Measurements from ENCODE around the gene MAP7. TPM values are rescaled to one million over a fixed set of nuclear protein-coding genes. Genes with fewer than 3 reads are reported as not detected.

The MAP7 gene
- total and polyA plus RNA-seq, 9 of the 15 experiments (the other 6 are each of a cell fraction or from before 2014, with no cell fraction given) = 0.76 to 7.7 (median 3.9) TPM

- no peak overlapping the region for H2AFZ ChIP-seq (ENCODE audit: low read depth, low read length)
- in situ Hi-C loops (cut with MboI) = no loop called here
- ChIA-PET CTCF (ENCODE audit: low intra/inter-chr PET ratio) (no interaction called here), POLR2A (no interaction called here)
- H3K79me2 ChIP-seq (ENCODE audit: control insufficient read depth, insufficient read depth, low read length) = no peaks in the 10 kb centered on the region
- H3K36me3 ChIP-seq (ENCODE audit: control insufficient read depth, insufficient read depth, low read length) = peaks cover 7% of the 10 kb centered on the region; the same call in 2 of the 3 replicates
- BruUV-seq (replicated peaks) = no TSS peak
- DNase-seq (ENCODE audit: extremely low read depth in 1 of 4, low spot score in 3 of 4) = no peak
- FAIRE-seq = no peak
- no peak overlapping the region for H3K4me3 ChIP-seq
- intact Hi-C loops (cut with micrococcal nuclease) = no loop called here
- no peak overlapping the region for H3K4me2 ChIP-seq (ENCODE audit: insufficient read depth, low read length)
- H3K27ac ChIP-seq (ENCODE audit: extremely low read depth, low read depth, low read length) = no peak overlapping the region
- no peak for ATAC-seq
- no peaks in the 10 kb centered on the region for H3K27me3 ChIP-seq (ENCODE audit: control insufficient read depth in 2 of 2, insufficient read depth in 2 of 2, low read length in 2 of 2)
- 54% methylated on average over 3 of the region's 3 CpGs for whole genome bisulfite sequencing (ENCODE audit: insufficient coverage, low coverage, missing lambda C conversion rate)
- TF ChIP-seq MEIS2 (IDR thresholded peaks at IDR 0.05; ENCODE audit: partially characterized antibody) = no peak
- TF ChIP-seq PTRF (tag; IDR thresholded peaks at IDR 0.05) = no peak
- no peak for TF ChIP-seq ATF2 (CRISPR knock-in tag; IDR thresholded peaks at IDR 0.05)
- TF ChIP-seq RBFOX2 (IDR thresholded peaks at IDR 0.05; ENCODE audit: low read depth, low read length) = no peak
- TF ChIP-seq ARID3A (IDR thresholded peaks at IDR 0.05; ENCODE audit: borderline replicate concordance, low read depth, low read length) = no peak
- no peak for TF ChIP-seq HMBOX1 (IDR thresholded peaks at IDR 0.05)
- no peak for TF ChIP-seq ZFP36 (IDR thresholded peaks at IDR 0.05; ENCODE audit: low read depth, low read length, partially characterized antibody)
- no peak for TF ChIP-seq ZNF253 (CRISPR knock-in tag; conservative IDR thresholded peaks at IDR 0.05)
- no peak for TF ChIP-seq ILF3 (IDR thresholded peaks at IDR 0.05; ENCODE audit: borderline replicate concordance)
- no peak for TF ChIP-seq BMI1 (IDR thresholded peaks at IDR 0.05; ENCODE audit: low read length)
- no peak for TF ChIP-seq SIN3A (IDR thresholded peaks at IDR 0.05; ENCODE audit: borderline replicate concordance in 2 of 2, control insufficient read depth in 1 of 2, low read depth in 2 of 2, low read length in 2 of 2)
- no peaks in the 10 kb centered on the region for H3K9me3 ChIP-seq (replicated peaks; ENCODE audit: control insufficient read depth, insufficient read depth, low read depth, low read length)
- H3K9ac ChIP-seq (ENCODE audit: insufficient read depth in 1 of 2, low read depth in 2 of 2, low read length in 2 of 2) = no peak overlapping the region
- H4K20me1 ChIP-seq (replicated peaks; ENCODE audit: control insufficient read depth, insufficient read depth, low read length) = no peaks in the 10 kb centered on the region
- no peaks in the 10 kb centered on the region for H3K9me1 ChIP-seq (ENCODE audit: control insufficient read depth, insufficient read depth, low read length)
- H3K4me1 ChIP-seq (replicated peaks in 1 of 2; ENCODE audit: control insufficient read depth in 2 of 2, insufficient read depth in 2 of 2, low read length in 2 of 2) = no peaks in the 10 kb centered on the region; a peak in 2 of 5 replicates
Observed at GRCh38 chr6:136598048-136598447, 47.8 kb upstream of the MAP7 start.
